Fibroblast of lung (primary cell): ENCODE data around the gene NHS.

Source experiments
- EZH2 ChIP-seq: IDR thresholded peaks from 2 replicates; pipeline ENCODE4 v1.5.1; 2012; ENCODE audit warnings: low read length, control low read depth, mild to moderate bottlenecking; ENCODE audit errors: missing control alignments
- TF ChIP-seq, protein P1 (sequence below), 2 donors: IDR thresholded peaks in 1 of 2; conservative IDR thresholded peaks in 1 of 2; 1 replicate in 1 of 2; 2 replicates in 1 of 2; pipeline ENCODE4 v1.5.1; 2011 to 2012; ENCODE audit warnings: low read length in 2 of 2, control low read depth in 1 of 2, inconsistent platforms in 1 of 2, low read depth in 1 of 2, mild to moderate bottlenecking in 1 of 2

DNA sequence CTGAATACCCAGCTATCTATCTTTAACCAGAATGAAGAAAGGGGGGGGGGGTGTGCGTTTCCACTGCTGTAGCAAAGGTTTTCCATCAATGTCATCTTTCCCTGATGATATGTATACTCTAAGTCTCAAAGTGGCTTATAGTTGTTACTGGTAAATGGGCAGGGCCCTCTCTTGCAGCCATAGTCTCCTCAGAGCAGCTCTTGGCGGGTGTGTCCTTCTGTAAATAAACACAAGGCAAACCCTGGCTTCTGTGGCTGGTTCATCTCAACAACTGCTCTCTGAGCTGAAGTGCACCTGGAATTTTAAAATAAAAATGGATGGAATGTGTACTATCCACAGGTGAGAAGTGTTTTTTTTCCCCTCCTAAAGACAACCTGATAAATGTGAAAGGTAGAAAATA lies 304.8 kb downstream of the NHS start:
- TF ChIP-seq, protein P1, sequence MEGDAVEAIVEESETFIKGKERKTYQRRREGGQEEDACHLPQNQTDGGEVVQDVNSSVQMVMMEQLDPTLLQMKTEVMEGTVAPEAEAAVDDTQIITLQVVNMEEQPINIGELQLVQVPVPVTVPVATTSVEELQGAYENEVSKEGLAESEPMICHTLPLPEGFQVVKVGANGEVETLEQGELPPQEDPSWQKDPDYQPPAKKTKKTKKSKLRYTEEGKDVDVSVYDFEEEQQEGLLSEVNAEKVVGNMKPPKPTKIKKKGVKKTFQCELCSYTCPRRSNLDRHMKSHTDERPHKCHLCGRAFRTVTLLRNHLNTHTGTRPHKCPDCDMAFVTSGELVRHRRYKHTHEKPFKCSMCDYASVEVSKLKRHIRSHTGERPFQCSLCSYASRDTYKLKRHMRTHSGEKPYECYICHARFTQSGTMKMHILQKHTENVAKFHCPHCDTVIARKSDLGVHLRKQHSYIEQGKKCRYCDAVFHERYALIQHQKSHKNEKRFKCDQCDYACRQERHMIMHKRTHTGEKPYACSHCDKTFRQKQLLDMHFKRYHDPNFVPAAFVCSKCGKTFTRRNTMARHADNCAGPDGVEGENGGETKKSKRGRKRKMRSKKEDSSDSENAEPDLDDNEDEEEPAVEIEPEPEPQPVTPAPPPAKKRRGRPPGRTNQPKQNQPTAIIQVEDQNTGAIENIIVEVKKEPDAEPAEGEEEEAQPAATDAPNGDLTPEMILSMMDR (conservative IDR thresholded peaks at IDR 0.05 in 1 of 2, IDR thresholded peaks at IDR 0.05 in 1 of 2; ENCODE audit: low read depth in 1 of 2, low read length in 2 of 2), result no peak
- no peak for TF ChIP-seq EZH2
